ENCODE measurements around the gene PLS3.
A peak's percentile ranks its signal among the peaks of the same experiment; 100 is the strongest.

The PLS3 gene

GRCh38 chrX:115561605-115562479 is 868 bp downstream of the PLS3 start:
- DNase-seq, result peak; percentile 70
- Mint-ChIP-seq H3K4me1 (peaks cover 29% of the 10 kb centered on the region), H3K9me3 (peaks cover 1% of the 10 kb centered on the region), H3K36me3 (ENCODE audit: low read depth) (peaks cover 18% of the 10 kb centered on the region), H3K27me3 (ENCODE audit: low read depth, poor library complexity) (no peaks in the 10 kb centered on the region), H3K27ac (peak overlapping the region; percentile 99), H3K4me3 (peak overlapping the region; percentile 96)
- TF ChIP-seq CTCF (IDR thresholded peaks at IDR 0.05), result no peak

- Mint-ChIP-seq H3K4me3 (peak overlapping the region; percentile 96), H3K27ac (peak overlapping the region; percentile 99), H3K27me3 (ENCODE audit: low read depth, poor library complexity) (no peaks in the 10 kb centered on the region), H3K36me3 (ENCODE audit: low read depth) (peaks cover 22% of the 10 kb centered on the region), H3K4me1 (peaks cover 29% of the 10 kb centered on the region), H3K9me3 (peaks cover 3% of the 10 kb centered on the region)
- no peak for DNase-seq
- TF ChIP-seq CTCF (IDR thresholded peaks at IDR 0.05), result no peak
These were observed 1.5 kb downstream of the PLS3 start for GRCh38 chrX:115562480-115562847.

GRCh38 chrX:115563633-115564162 is 2.7 kb downstream of the PLS3 start:
- DNase-seq, result no peak
- TF ChIP-seq CTCF (IDR thresholded peaks at IDR 0.05), result no peak
- Mint-ChIP-seq H3K27me3 (ENCODE audit: low read depth, poor library complexity) (no peaks in the 10 kb centered on the region), H3K36me3 (ENCODE audit: low read depth) (peaks cover 30% of the 10 kb centered on the region), H3K9me3 (peaks cover 3% of the 10 kb centered on the region), H3K4me3 (peak overlapping the region; percentile 96), H3K27ac (no peak overlapping the region), H3K4me1 (peaks cover 29% of the 10 kb centered on the region)

- no peak for TF ChIP-seq CTCF (IDR thresholded peaks at IDR 0.05)
- peaks cover 29% of the 10 kb centered on the region for H3K4me1 Mint-ChIP-seq
- H3K36me3 Mint-ChIP-seq (ENCODE audit: low read depth), result peaks cover 35% of the 10 kb centered on the region
- H3K9me3 Mint-ChIP-seq, result peaks cover 3% of the 10 kb centered on the region
- DNase-seq, result no peak
- H3K4me3 Mint-ChIP-seq, result no peak overlapping the region
- no peak overlapping the region for H3K27ac Mint-ChIP-seq
- H3K27me3 Mint-ChIP-seq (ENCODE audit: low read depth, poor library complexity), result no peaks in the 10 kb centered on the region
These were observed 3.3 kb downstream of the PLS3 start for GRCh38 chrX:115564243-115564642.

GRCh38 chrX:115565888-115566287 is 4.9 kb downstream of the PLS3 start:
- H3K36me3 Mint-ChIP-seq (ENCODE audit: low read depth), result peaks cover 47% of the 10 kb centered on the region
- no peak for TF ChIP-seq CTCF (IDR thresholded peaks at IDR 0.05)
- H3K27me3 Mint-ChIP-seq (ENCODE audit: low read depth, poor library complexity), result no peaks in the 10 kb centered on the region
- no peak overlapping the region for H3K27ac Mint-ChIP-seq
- no peak overlapping the region for H3K4me3 Mint-ChIP-seq
- DNase-seq, result no peak
- peaks cover 26% of the 10 kb centered on the region for H3K4me1 Mint-ChIP-seq
- H3K9me3 Mint-ChIP-seq, result peaks cover 3% of the 10 kb centered on the region

All from nephron progenitor cell (in vitro differentiated cells).